ENCODE measurements around the gene NFIX.

The NFIX gene

GRCh38 chr19:13090511-13091231, 95.4 kb downstream of the NFIX start:
- H4K20me1 ChIP-seq (ENCODE audit: insufficient read depth, low read length): no peaks in the 10 kb centered on the region; the same call in 1 of the 2 replicates
- no peaks in the 10 kb centered on the region for H3K36me3 ChIP-seq (ENCODE audit: insufficient read depth, low read length)
- no peaks in the 10 kb centered on the region for H3K27me3 ChIP-seq (ENCODE audit: insufficient read depth, low read length, poor library complexity)
- H3K4me1 ChIP-seq (ENCODE audit: insufficient read depth, low read length): no peaks in the 10 kb centered on the region
- ATAC-seq (ENCODE audit: insufficient read depth, low read depth): no peak
- no peak overlapping the region for H3K9ac ChIP-seq (ENCODE audit: low read depth, low read length)
- TF ChIP-seq EZH2 (IDR thresholded peaks at IDR 0.05; ENCODE audit: borderline replicate concordance, low read depth, low read length, severe bottlenecking): no peak
- no peak for TF ChIP-seq CTCF (IDR thresholded peaks at IDR 0.05; ENCODE audit: borderline replicate concordance, extremely low read depth, low read length, poor library complexity, severe bottlenecking)
- H2AFZ ChIP-seq (ENCODE audit: low read depth, low read length): no peak overlapping the region
- no peak overlapping the region for H3K4me3 ChIP-seq (ENCODE audit: low read depth in 1 of 2, low read length in 2 of 2)
- no peak for DNase-seq
- H3K27ac ChIP-seq (ENCODE audit: low read length): no peak overlapping the region
- no peaks in the 10 kb centered on the region for H3K79me2 ChIP-seq (ENCODE audit: insufficient read depth, low read length)
- no peaks in the 10 kb centered on the region for H3K9me3 ChIP-seq (ENCODE audit: insufficient read depth, low read length, severe bottlenecking)
- no peak overlapping the region for H3K4me2 ChIP-seq (ENCODE audit: insufficient read depth, low read length)

- H3K27me3 ChIP-seq (ENCODE audit: insufficient read depth, low read length, poor library complexity): no peaks in the 10 kb centered on the region
- H2AFZ ChIP-seq (ENCODE audit: low read depth, low read length): no peak overlapping the region
- ATAC-seq (ENCODE audit: insufficient read depth, low read depth) (no peak), DNase-seq (no peak)
- TF ChIP-seq EZH2 (IDR thresholded peaks at IDR 0.05; ENCODE audit: borderline replicate concordance, low read depth, low read length, severe bottlenecking) (no peak), CTCF (IDR thresholded peaks at IDR 0.05; ENCODE audit: borderline replicate concordance, extremely low read depth, low read length, poor library complexity, severe bottlenecking) (no peak)
- no peaks in the 10 kb centered on the region for H3K36me3 ChIP-seq (ENCODE audit: insufficient read depth, low read length)
- H3K27ac ChIP-seq (ENCODE audit: low read length): no peak overlapping the region
- H3K9me3 ChIP-seq (ENCODE audit: insufficient read depth, low read length, severe bottlenecking): no peaks in the 10 kb centered on the region
- H4K20me1 ChIP-seq (ENCODE audit: insufficient read depth, low read length): no peaks in the 10 kb centered on the region; the same call in 1 of the 2 replicates
- no peak overlapping the region for H3K4me2 ChIP-seq (ENCODE audit: insufficient read depth, low read length)
- H3K4me3 ChIP-seq (ENCODE audit: low read depth in 1 of 2, low read length in 2 of 2): no peak overlapping the region
- H3K9ac ChIP-seq (ENCODE audit: low read depth, low read length): no peak overlapping the region
- no peaks in the 10 kb centered on the region for H3K4me1 ChIP-seq (ENCODE audit: insufficient read depth, low read length)
- no peaks in the 10 kb centered on the region for H3K79me2 ChIP-seq (ENCODE audit: insufficient read depth, low read length)
Measured at GRCh38 chr19:13091400-13092157, 96.3 kb downstream of the NFIX start.

- no peak for TF ChIP-seq CTCF (IDR thresholded peaks at IDR 0.05; ENCODE audit: borderline replicate concordance, extremely low read depth, low read length, poor library complexity, severe bottlenecking)
- TF ChIP-seq EZH2 (IDR thresholded peaks at IDR 0.05; ENCODE audit: borderline replicate concordance, low read depth, low read length, severe bottlenecking): no peak
- H3K9ac ChIP-seq (ENCODE audit: low read depth, low read length): no peak overlapping the region
- no peak for DNase-seq
- no peaks in the 10 kb centered on the region for H3K27me3 ChIP-seq (ENCODE audit: insufficient read depth, low read length, poor library complexity)
- no peaks in the 10 kb centered on the region; the same call in 1 of the 2 replicates for H4K20me1 ChIP-seq (ENCODE audit: insufficient read depth, low read length)
- H2AFZ ChIP-seq (ENCODE audit: low read depth, low read length): no peak overlapping the region
- no peaks in the 10 kb centered on the region for H3K4me1 ChIP-seq (ENCODE audit: insufficient read depth, low read length)
- H3K9me3 ChIP-seq (ENCODE audit: insufficient read depth, low read length, severe bottlenecking): no peaks in the 10 kb centered on the region
- ATAC-seq (ENCODE audit: insufficient read depth, low read depth): no peak
- H3K4me2 ChIP-seq (ENCODE audit: insufficient read depth, low read length): no peak overlapping the region
- no peak overlapping the region for H3K27ac ChIP-seq (ENCODE audit: low read length)
- H3K79me2 ChIP-seq (ENCODE audit: insufficient read depth, low read length): no peaks in the 10 kb centered on the region
- H3K4me3 ChIP-seq (ENCODE audit: low read depth in 1 of 2, low read length in 2 of 2): no peak overlapping the region
- H3K36me3 ChIP-seq (ENCODE audit: insufficient read depth, low read length): no peaks in the 10 kb centered on the region
Measured at GRCh38 chr19:13092158-13092543, 96.9 kb downstream of the NFIX start.
